ENCODE measurements around the gene MELTF.
"Not testable (repeated sequence)": the region's sequence is repeated elsewhere in the genome, so short reads cannot be mapped to it uniquely, and the experiment has no call there.

The MELTF gene

DNA sequence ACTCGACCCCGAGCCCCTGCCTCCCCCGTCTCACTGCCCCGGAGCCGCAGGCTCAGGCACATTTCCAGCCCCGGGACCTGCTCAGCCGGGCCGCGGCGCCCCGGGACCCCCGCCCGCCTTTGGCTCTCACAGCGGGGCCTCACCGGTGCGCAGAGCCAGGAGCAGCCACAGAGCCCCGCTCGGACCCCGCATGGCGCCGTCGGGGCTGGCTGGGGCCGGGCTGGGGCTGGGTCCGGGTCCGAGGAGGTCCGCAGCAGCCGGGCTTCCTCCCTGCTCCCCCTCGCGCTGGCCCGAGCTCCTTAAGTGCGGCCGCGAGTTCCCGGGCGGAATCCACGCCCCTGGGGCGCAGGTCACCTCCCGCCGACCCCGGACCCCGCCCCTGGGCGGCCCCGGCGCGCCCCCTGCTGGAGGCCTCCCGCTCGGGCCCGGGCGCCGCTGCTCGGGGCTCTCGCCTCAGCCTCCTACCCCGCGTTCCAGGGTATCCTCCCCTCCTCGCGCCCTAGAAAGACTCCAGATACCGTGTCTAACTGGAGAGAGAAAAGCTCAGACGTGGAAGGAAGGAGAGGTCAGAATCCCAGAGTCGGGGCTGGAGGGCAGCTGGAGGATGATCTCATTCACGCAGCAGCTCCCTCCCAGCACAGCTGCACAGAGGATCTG, at the start of gene MELTF:
Gene MELTF (minus strand): TSS at position 307 of the 657 bp plus-strand sequence. CDS start 115 bp downstream, at position 192.
- DNase-seq = peak in 1 of 2 experiments; percentile 76

DNA sequence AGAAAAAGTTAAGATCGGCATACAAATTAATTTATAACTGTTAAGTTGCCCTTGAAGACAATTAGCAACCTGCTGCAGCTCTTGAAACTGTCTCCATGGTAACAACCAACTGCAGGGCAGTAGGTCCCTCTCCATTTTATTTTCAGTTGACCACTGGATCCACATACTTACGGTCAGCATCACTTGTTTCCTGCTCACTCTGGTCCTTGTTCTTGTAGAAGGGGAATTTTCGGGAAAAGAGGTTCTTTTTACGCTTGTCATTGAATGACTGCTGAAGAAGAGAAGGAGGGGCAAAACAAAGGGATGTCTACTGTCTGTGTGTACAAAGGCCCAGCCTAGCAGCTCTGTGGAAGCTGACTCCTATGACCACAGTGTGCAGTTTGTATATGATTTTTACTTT, 46.8 kb upstream of the MELTF start:
- DNase-seq = no peak

DNA sequence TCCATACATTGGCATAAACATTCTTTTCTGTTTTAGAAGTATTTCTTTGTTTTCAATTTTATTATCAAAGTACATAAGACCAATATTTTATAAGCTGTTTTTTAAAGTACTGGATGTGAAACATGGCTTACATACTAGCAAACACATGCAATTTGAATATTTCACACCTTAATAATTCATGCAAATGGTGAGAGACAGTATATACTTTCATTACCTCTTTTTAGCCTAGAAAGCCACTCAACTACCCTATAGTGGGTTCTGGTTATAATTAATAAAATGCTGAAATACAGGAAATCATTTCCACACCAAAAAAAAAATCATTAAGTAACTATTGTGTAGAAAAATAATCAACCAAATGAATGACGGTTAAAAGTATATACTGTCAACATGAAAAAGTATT, 38.5 kb upstream of the MELTF start:
- no peak for DNase-seq

DNA sequence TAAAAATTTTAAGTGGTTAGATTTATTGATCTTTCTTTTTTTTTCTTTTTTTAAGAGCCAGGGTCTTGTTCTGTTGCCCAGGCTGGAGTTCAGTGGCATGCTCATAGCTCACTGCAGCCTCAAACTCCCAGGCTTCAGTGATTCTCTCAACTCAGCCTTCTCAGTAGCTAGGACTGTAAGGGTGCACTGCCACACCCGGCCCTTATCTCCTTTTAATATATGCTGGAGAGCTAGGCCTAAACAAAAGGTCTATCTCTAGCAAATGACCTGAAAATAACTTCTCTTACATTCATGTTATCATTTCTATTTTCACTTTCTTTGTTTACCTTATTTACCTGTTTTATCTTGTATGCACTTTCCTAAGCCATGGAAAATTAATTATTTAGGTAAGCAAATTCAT, 35.2 kb upstream of the MELTF start:
- no peak for DNase-seq

DNA sequence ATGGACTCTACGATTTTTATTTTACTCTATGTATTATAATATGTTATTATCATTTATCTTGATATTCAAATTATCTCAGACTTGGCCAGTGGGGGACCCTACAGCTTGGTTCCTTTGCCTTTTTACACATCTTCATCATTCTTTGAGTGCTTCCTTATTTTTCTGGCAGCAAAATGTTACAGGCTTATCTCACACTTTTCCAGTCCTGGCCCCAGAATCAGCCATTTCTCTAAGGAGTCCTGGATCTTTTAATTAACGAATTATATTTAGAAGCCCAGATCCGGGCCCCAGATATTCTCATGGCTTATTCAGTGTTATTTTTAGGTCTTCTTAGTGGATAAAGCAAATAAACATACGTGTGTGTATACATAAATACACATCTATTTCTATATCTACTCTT, 32.8 kb upstream of the MELTF start:
- no peak for DNase-seq

DNA sequence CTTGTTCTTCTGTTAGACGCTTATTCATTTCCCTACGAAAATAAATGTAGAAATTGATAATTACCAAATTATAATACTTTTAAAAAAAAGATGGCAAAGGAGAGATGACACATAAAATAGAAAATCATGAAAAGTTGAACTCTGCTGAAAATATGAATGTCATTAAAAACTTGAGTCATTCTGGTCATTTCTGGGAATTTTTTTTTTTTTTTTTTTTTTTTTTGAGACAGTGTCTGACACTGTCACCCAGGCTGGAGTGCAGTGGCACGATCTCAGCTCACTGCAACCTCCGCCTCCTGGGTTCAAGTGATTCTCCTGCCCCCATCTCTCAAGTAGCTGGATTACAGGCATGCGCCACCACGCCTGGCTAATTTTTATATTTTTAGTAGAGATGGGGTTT, 22.0 kb upstream of the MELTF start:
- not testable (repeated sequence) for DNase-seq

DNA sequence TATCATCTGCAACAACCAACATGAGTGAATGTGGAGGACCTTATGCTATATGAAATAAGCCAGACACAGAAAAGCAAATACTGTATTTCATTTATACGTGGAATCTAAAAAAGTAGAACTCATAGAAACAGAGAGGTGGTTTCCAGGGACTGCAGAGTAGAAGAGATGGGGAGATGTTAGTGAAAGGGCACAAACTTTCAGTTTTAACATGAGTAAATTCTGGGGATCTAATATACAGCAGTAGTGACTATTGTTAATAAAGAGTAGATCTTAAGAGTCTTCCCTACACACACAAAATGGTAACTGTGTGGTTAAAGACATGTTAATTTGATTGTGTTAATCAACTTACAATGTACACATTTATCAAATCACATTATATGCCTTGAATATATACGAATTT, 20.9 kb upstream of the MELTF start:
- DNase-seq = no peak

DNA sequence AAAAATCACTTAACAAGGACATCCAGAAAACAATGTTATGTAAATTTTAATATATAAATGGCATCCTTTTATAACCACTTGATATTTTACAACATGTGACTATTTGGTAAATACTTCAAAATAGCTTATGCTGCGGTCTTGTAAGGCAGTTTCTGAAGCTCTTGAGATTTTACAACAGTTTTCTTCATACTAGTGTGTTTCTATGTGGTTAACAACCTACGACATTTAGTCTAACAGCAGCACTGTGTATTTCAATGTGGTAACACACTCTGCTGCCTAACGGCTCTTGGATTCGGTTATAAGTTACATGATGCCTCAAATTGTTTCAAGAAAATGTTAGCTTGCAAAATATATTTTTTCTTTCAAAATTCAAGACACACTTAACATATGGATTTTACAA, 12.9 kb upstream of the MELTF start:
- DNase-seq = no peak

DNA sequence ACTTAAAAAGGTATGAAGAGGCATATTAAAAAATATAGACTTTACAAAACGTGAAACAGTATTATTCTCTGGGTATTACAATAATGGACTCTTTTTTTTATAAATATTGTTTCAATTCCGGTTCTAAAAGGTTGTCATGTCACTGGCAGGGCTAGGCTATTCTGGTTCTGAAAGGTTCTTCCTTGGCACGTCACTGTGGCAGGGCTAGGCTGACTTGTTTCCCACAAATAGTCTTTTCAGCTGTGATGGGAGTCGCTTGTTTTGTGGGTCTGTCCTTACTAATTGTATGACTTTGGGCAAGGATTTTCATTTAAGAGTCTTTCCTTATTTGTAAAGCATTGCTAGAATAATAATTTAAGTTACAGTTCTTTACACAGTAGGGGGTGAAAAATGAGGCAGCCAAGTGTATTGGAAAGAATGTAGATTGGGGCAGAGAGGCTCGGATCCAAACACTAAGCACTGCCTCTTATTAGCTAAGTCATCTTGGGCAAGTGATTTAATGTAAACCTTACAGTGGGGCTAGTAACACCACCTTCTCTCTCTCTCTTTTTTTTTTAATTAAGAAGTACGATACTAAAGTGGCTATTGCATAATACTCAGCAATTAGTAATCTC, 12.4 kb upstream of the MELTF start:
- DNase-seq = no peak

DNA sequence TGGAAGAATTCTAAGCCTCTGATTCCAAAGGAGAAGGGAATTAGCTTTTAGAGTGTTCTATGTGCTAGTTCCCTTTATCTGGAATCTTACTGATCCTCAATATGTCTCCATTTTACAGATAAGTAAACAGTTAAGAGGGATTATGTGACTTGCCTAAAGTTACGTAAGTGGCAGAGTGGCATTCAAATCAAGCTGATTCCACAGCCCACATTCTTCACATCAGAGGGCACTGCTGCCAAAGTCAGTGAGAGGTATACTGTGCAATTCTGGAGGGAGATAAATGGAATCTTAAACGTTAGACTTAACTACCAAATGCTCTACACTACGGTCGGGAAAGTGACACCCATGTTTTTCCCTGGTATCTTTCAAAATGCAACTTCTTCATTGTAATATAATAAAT, 11.0 kb upstream of the MELTF start:
- no peak for DNase-seq

DNA sequence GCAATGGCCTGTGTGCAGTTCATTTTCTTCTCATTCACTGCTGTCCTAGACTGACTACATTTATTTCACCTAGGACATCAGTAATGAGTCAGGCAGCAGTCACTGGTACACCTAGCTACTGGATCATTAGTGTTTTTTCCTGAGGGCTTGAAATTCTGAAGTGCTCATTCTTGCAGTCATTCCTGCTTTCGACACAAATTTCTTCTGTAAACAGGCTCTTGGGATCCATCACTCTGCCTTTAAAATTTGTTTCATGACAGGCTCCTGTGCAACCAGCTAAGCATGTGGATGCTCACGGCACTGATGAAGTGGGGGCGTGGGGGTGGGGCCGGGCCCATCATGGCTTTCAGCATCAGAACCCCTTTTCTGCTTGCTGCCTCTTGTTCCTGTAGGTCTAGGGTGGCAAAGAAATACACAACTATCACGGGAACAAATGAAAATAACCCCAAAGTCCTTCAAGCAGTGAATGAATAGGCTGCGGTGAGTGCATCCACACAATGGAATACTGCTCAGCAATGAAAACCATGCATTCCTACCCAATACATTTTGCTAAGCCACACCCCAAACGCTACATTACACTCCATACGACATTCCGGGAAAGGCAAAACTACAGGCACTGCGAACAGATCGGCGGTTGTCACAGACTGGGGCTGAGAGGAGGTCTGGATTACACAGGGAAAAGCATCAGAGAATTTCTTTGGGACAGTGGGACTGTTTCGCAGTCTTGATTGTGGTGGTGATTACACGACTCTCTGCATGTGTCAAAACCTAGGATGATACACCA, 9.3 kb upstream of the MELTF start:
- DNase-seq = no peak

DNA sequence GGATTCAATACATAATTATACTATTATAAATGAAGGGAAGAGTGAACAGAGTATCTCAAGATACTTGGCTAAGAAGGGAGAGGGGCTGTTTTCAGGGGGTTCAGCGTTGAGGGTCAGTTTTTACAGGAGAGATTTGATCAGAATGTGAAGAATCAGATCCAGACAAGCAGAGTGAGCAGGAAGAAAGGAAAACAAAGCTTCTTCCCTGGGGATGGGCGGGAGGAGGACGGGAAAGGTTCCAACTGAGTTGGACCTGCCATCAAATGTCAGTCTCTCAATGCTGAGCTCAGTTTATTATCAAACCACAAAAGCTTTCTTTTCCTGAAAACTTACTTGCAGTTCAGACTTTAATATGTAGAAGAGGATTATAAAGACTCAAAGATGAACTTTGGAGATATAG, 6.0 kb upstream of the MELTF start:
- DNase-seq = no peak

DNA sequence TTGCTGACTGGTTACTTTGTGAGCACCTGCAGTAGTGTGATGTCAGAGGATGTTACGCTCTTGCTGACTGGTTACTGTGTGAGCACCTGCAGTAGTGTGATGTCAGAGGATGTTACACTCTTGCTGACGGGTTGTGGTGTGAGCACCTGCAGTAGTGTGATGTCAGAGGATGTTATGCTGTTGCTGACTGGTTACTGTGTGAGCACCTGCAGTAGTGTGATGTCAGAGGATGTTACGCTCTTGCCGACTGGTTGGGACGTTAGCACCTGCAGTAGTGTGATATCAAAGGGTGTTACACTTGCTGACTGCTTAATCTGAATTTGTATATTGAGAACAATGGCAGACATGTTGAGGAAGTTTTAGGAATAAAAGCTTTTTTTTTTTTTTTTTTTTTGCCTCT, 5.2 kb upstream of the MELTF start:
- DNase-seq = not testable (repeated sequence)

DNA sequence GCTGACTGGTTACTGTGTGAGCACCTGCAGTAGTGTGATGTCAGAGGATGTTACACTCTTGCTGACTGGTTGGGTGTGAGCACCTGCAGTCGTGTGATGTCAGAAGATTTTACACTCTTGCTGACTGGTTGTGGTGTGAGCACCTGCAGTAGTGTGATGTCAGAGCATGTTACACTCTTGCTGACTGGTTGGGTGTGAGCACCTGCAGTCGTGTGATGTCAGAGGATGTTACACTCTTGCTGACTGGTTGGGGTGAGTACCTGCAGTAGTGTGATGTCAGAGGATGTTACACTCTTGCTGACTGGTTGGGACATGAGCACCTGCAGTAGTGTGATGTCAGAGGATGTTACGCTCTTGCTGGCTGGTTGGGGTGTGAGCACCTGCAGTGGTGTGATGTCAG, 4.1 kb upstream of the MELTF start:
- not testable (repeated sequence) for DNase-seq

DNA sequence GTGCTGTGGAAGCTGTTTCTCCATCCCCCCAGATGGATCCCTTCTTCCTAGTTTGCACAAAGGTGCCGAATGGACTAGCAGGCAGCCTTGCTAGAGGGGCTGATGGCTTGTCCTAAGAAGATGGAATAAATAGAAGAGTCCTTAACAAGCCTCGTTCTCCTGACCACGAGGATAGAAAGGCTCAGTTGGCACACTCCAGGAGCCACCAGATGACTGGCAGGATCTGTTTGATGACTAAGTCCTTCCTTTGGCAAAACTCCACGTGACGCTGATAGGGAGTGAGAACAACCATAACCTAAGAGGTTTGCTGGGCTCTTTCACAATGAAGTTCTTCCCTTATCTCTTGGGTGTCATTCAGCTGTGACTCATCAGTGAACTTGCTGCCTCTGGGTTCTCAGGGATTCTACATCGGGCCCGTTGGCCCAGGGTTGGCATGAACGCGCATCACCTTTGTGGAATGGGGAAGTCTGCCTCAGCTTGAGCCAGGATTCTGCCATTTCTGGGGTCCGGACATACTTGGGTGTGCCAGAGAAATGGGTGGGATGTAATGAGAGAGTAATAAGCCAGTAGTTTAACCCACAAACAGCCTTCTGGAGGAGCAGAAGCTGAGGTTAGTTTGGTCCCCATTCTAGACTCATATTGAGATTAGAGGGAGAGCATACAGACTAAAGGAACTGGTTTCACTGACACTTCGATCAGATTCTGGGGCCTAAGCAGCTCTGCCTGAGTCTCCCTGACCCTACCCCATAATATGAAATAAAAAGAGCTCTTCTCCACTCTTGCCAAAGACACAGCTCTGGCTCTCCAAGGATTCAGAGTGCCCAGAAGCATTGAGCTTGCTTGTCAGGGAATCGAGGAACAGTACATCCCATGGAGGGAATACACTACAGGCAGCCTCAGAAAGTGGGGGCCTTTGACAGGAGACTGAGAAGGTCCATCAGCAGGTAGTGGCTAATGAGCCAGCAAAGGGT, 2.0 kb upstream of the MELTF start:
- no peak for DNase-seq

DNA sequence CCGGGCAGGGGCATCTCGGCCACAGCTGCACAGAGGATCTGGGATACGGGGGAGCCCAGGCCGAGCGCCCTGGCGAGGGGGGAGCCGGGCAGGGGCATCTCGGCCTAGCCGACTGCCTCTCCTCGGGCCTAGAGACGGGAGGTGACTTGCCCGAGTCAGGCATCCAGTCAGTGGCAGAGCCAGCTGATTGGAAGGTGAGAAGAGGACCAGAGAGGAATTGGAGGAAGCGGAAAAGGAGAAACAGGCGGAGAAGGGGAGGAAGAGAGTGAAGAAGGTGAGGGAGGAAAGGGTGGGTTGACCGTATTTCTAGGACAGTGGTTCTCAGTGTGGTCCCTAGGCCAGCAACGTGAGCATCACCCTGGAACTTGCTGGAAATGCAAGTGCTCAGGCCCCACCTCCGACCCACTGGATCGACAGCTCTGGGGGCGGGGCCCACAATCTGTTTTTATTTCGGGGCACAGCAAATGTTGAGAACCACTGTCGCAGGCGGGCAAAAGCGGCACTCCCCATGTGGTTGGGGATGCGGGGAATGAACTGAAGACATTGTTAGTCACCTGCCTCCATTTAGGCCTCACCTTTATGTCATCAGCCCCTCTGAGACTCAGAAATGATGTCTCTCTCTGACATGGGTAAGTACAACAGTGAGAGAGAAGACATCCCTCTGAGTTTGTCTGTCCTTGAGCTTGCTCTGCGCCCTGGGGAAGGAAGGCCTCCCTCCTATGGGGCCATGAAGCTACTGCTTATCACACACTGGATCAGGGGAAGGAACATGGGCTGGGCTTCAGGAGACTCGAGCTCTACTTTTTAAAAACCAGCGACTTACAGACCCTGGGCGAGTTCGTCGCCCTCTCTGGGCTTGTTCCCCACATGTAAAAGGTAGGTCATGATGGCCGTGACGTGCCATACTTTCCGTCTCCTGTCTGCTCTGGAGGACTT, 1.0 kb upstream of the MELTF start:
- no peak for DNase-seq

DNA sequence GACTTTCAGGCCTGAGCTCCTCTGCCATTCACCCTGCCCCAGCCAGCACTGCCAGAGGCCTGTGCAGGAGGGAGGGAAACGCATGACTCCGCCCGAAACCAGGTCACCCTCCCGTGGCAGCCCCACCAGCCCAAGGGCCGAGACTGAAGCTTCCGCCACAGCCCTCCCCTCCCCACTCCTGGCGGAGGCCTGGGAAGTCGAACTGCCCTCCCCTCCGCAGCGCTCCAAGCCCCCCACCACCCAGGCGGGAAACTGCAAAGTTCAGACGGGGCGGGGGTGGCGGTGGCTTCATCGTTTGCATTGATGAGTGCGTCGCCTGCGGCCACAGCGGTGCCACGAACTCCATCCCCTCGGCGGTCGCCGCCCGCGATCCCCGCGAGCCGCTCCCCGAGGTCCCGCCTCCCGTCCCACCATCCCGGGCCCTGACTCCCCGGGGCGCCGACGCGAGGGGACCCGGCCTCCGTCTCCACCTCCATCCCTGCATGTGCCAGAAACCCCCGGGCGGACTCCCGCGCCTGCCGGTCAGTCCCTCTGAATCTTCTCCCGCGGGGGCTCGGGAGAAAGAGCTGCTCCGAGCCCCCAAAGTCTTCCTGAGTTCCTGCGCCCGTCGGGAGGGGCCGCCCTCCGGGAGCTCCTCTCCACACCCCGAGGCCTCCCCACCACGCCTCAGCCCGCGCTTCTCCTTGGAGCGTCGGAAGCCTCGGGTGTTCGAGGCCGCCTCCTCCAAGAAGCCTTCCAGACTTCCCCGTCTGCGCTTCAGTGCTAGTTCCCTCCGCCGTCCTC, 698 bp downstream of the MELTF start:
- no peak for DNase-seq

DNA sequence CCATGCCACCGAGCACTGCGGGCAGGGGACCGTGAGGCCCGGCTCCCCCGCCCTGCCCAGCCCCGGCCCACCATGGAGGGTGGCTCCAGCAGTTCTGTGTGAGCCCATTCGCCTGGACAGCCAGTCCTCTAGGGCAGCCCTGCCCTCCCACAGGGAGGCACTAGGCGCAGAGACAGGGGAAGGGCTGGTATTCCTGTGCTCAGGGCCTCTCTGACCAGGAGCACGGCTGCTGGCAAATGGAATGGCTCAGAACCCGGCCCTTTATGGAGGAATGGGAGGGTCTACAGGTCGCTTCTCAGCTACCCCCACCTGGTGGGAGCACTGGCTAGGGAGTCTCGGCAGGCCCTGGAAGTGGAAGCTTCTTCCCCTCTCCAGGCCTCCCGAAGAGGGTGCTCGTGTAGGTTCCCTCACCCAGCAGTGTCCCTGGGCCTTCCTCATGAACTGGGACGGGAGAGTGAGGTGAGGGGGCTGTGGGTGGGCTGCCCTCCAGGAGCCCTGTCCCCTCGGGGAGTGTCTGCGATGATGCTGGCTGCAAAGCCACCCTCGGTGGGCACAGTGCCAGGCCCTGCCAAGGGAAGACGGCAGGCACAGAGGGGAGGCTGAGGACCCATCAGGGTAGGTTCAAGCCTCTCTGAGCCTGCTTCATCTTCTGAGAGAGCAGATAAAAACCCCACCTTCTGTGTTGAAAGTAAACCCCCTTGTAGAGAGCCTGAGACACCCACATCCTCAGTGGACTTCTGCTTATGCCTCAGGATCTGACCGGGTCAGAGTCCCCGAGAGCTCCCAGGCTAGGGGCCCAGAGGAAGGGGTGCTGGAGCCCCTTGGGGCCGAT, 1.5 kb downstream of the MELTF start:
- DNase-seq = no peak

DNA sequence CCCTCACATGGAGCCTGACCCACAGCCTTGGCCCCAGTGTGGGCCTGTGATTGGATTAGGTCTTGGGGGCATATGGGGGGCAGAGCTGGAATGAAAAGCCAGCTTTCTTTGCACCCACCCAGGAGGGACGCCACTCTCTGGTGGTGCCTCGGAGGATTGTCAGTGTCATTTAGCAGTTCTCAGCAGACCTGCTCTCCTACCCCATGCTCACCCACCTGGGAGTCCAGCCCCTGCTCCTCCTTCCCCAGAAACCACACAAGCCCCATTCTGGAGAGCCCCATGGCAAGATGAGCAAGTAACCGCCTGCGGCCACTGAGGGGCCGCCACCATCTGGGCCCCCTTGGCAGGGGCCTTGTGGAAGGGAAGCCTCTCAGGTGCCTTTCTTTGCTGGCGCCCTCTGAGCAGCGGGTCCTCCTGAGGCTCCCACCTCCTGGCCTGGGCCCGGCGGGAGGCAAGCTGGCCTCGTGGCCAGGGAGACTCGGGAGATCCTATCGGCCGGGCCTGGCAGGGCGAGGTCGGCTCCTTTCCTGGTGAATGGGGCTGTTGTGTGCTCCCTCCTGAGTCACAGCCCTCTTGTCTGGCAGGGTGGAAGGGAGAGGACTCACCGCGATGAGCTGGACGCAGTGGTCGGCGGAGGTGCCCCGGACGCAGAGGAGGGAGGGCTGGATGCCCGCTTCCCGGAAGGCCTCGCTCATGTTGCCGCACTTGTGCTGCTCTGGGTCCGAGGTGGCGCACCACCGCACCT, 2.3 kb downstream of the MELTF start:
- peak; percentile 53 to 64 for DNase-seq

Data from NCI-H524 (cell line).